Urinary bladder (tissue), 4 donors: ENCODE results near the gene IVNS1ABP. TPM values are rescaled to one million over a fixed set of nuclear protein-coding genes. Genes with fewer than 3 reads are reported as not detected.
"Not testable (repeated sequence)": the region's sequence is repeated elsewhere in the genome, so short reads cannot be mapped to it uniquely, and the experiment has no call there.

ENCODE experiments used
- DNase-seq: peaks from one replicate; pipeline ENCODE4 v3.0.0-alpha.2; 2015; ENCODE audit errors: extremely low spot score
- H3K27ac ChIP-seq: one replicate; pipeline ENCODE4 v1.5.1; 2013; ENCODE audit warnings: low read depth, mild to moderate bottlenecking, moderate library complexity
- H3K36me3 ChIP-seq: one replicate; pipeline ENCODE4 v1.6.1; 2013; ENCODE audit warnings: mild to moderate bottlenecking, moderate library complexity; ENCODE audit not compliant: insufficient read depth
- H3K4me1 ChIP-seq: one replicate; pipeline ENCODE4 v1.6.1; 2013; ENCODE audit warnings: mild to moderate bottlenecking, moderate library complexity; ENCODE audit not compliant: insufficient read depth
- H3K4me3 ChIP-seq: one replicate; pipeline ENCODE4 v1.5.1; 2013; ENCODE audit warnings: low read depth, low read length
- WGBS: extraction: QIAGEN DNeasy Blood & Tissue Kit; methylation state at CpG from one replicate; pipeline ENCODE4 v1.1.7; 2013; 5-methylcytosine and 5-hydroxymethylcytosine counted together
- polyA plus RNA-seq: library from polyadenylated mRNA; stranded (reverse); fragments of 200-250 nt; gene quantifications from one replicate; pipeline ENCODE4 v1.2.3, GENCODE V29; 2013
- total RNA-seq: library from RNA; depleted of rRNA; stranded (reverse); fragments of >200 nt; gene quantifications from one replicate; pipeline ENCODE4 v1.2.3, GENCODE V29; 2014
- donor health status: healthy with polysubstance abuse.
- donor health status: healthy.

The IVNS1ABP gene
- total and polyA plus RNA-seq, 2 donors: 29.3 to 121 TPM

GRCh38 chr1:185271921-185272320 is 45.1 kb downstream of the IVNS1ABP start:
- H3K4me1 ChIP-seq: no peaks in the 10 kb centered on the region
- 92% methylated on average over 4 of the region's 4 CpGs for WGBS

GRCh38 chr1:185268352-185268751 is 48.7 kb downstream of the IVNS1ABP start:
- H3K36me3 ChIP-seq: no peaks in the 10 kb centered on the region
- no peak for DNase-seq
- WGBS: 73% methylated on average over 2 of the region's 2 CpGs

More at GRCh38 chr1:185271921-185272320, 45.1 kb downstream of the IVNS1ABP start:
- Histone ChIP-seq H3K4me3 (no peak overlapping the region), H3K36me3 (no peaks in the 10 kb centered on the region), H3K27ac (no peak overlapping the region)
- DNase-seq: no peak

GRCh38 chr1:185267701-185268100 is 49.3 kb downstream of the IVNS1ABP start:
- no peaks in the 10 kb centered on the region for H3K4me1 ChIP-seq
- no peak overlapping the region for H3K4me3 ChIP-seq
- H3K27ac ChIP-seq: no peak overlapping the region
- no peaks in the 10 kb centered on the region for H3K36me3 ChIP-seq
- DNase-seq: no peak

More at GRCh38 chr1:185268352-185268751, 48.7 kb downstream of the IVNS1ABP start:
- H3K4me3 ChIP-seq: no peak overlapping the region
- H3K27ac ChIP-seq: no peak overlapping the region
- H3K4me1 ChIP-seq: no peaks in the 10 kb centered on the region

- DNase-seq: no peak
- H3K36me3 ChIP-seq: no peaks in the 10 kb centered on the region
- 66% methylated on average over 3 of the region's 3 CpGs for WGBS
Observed at GRCh38 chr1:185267301-185267700, 49.7 kb downstream of the IVNS1ABP start.

GRCh38 chr1:185265314-185265713 is 51.7 kb downstream of the IVNS1ABP start:
- DNase-seq: no peak
- no peaks in the 10 kb centered on the region for H3K36me3 ChIP-seq
- no peaks in the 10 kb centered on the region for H3K4me1 ChIP-seq
- H3K4me3 ChIP-seq: no peak overlapping the region
- 94% methylated on average over 4 of the region's 4 CpGs for WGBS
- H3K27ac ChIP-seq: no peak overlapping the region

More at GRCh38 chr1:185267301-185267700, 49.7 kb downstream of the IVNS1ABP start:
- Histone ChIP-seq H3K4me3 (no peak overlapping the region), H3K4me1 (no peaks in the 10 kb centered on the region), H3K27ac (no peak overlapping the region)

- Histone ChIP-seq H3K4me3 (no peak overlapping the region), H3K4me1 (no peaks in the 10 kb centered on the region), H3K27ac (no peak overlapping the region), H3K36me3 (no peaks in the 10 kb centered on the region)
- WGBS: 89% methylated on average over 1 of the region's 1 CpG
- no peak for DNase-seq
Observed at GRCh38 chr1:185263780-185264179, 53.3 kb downstream of the IVNS1ABP start.

GRCh38 chr1:185263292-185263691 is 53.8 kb downstream of the IVNS1ABP start:
- no peak for DNase-seq
- H3K4me1 ChIP-seq: no peaks in the 10 kb centered on the region

GRCh38 chr1:185262151-185262550 is 54.9 kb downstream of the IVNS1ABP start:
- no peaks in the 10 kb centered on the region for H3K36me3 ChIP-seq
- DNase-seq: no peak
- H3K27ac ChIP-seq: no peak overlapping the region
- H3K4me1 ChIP-seq: no peaks in the 10 kb centered on the region
- WGBS: 88% methylated on average over 1 of the region's 1 CpG
- H3K4me3 ChIP-seq: no peak overlapping the region

More at GRCh38 chr1:185263292-185263691, 53.8 kb downstream of the IVNS1ABP start:
- H3K36me3 ChIP-seq: no peaks in the 10 kb centered on the region
- H3K4me3 ChIP-seq: no peak overlapping the region
- H3K27ac ChIP-seq: no peak overlapping the region
- 90% methylated on average over 3 of the region's 3 CpGs for WGBS

GRCh38 chr1:185260611-185261010 is 56.4 kb downstream of the IVNS1ABP start:
- Histone ChIP-seq H3K4me3 (no peak overlapping the region), H3K36me3 (no peaks in the 10 kb centered on the region), H3K27ac (no peak overlapping the region), H3K4me1 (no peaks in the 10 kb centered on the region)
- WGBS: 76% methylated on average over 1 of the region's 1 CpG
- DNase-seq: no peak

- H3K36me3 ChIP-seq: no peaks in the 10 kb centered on the region
- no peak for DNase-seq
- WGBS: 45% methylated on average over 1 of the region's 1 CpG
- no peak overlapping the region for H3K27ac ChIP-seq
- H3K4me3 ChIP-seq: no peak overlapping the region
- no peaks in the 10 kb centered on the region for H3K4me1 ChIP-seq
Observed at GRCh38 chr1:185258676-185259075, 58.4 kb downstream of the IVNS1ABP start.

GRCh38 chr1:185257950-185258208 is 59.2 kb downstream of the IVNS1ABP start:
- WGBS: 64% methylated on average over 2 of the region's 2 CpGs
- no peak for DNase-seq
- H3K36me3 ChIP-seq: no peaks in the 10 kb centered on the region
- no peaks in the 10 kb centered on the region for H3K4me1 ChIP-seq
- H3K4me3 ChIP-seq: no peak overlapping the region
- no peak overlapping the region for H3K27ac ChIP-seq

- 90% methylated on average over 20 of the region's 32 CpGs for WGBS
- H3K4me1 ChIP-seq, DNase-seq, H3K36me3 ChIP-seq, H3K4me3 ChIP-seq, H3K27ac ChIP-seq: not testable (repeated sequence)
Observed at GRCh38 chr1:185257116-185257949, 59.7 kb downstream of the IVNS1ABP start.

- H3K4me3 ChIP-seq, H3K36me3 ChIP-seq, H3K27ac ChIP-seq, H3K4me1 ChIP-seq, DNase-seq: not testable (repeated sequence)
- WGBS: 87% methylated on average over 5 of the region's 6 CpGs
Observed at GRCh38 chr1:185255595-185255994, 61.4 kb downstream of the IVNS1ABP start.

- not testable (repeated sequence) for H3K4me1 ChIP-seq, H3K4me3 ChIP-seq, H3K36me3 ChIP-seq, H3K27ac ChIP-seq, DNase-seq
- WGBS: no CpG with 5 or more reads among the region's 1 CpG
Observed at GRCh38 chr1:185252404-185252803, 64.6 kb downstream of the IVNS1ABP start.
